GM21360 (cell line): ENCODE data around the gene RAD18.

Experiments used
- ATAC-seq: cut with Tn5 transposase; IDR thresholded peaks from one replicate; pipeline ENCODE4 v1.9.1; 2021; ENCODE audit warnings: mild to moderate bottlenecking, moderate library complexity; ENCODE audit not compliant: unreplicated experiment

The RAD18 gene

DNA sequence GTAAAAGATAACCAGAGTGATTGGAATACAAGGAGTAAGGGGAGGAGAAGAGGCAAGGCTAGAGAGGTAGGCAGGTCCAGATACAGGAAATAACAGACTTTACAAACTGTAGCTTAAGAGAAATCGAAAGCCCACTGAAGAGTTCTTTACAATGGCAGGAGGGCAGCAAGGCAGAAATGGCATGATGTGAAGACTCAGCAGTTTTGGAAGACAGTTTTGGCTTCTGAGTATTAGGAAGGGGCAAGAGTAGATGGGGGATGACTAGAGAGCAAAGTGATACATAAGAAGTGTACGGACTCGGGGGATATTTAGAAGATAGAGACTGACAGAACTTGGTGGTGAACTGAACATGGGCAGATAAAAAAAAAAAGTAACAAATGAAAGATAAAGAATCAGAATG lies 54.1 kb downstream of the RAD18 start:
- ATAC-seq: no peak

DNA sequence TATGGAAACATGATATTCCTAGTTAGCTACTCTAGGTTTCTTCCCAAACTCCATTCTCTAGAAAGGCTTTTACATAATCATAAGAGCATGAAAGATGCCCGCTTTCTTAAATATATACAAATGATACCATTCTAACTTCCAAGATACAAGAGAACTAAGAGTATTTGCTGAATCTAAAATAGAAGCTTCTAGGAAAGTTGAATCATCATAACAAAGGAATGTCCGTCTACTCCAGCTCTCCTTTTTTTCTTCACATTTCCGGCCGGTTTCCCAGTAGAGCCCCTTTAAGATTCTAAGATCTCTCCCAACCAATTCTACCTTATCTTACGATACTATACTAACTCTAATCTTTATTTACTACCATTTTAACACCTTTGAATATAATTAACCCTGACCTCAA lies 60.1 kb downstream of the RAD18 start:
- no peak for ATAC-seq

DNA sequence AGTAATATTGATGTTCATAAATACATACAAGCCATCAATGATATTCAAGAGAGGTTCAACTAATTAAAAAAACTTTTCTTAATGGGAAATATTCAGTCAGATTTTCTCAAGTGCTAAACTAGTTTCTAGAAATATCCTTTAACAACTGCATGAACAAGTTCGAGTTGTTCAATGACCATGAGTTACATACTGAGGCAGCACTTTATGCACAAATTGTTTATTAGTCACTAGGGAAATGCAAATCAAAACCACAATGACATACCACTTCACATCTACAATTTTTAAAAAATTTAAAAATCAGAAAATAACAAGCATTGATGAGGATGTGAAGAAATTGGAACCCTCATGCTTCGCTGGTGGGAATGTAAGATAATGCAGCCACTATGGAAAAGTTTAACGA lies 62.4 kb downstream of the RAD18 start:
- no peak for ATAC-seq

DNA sequence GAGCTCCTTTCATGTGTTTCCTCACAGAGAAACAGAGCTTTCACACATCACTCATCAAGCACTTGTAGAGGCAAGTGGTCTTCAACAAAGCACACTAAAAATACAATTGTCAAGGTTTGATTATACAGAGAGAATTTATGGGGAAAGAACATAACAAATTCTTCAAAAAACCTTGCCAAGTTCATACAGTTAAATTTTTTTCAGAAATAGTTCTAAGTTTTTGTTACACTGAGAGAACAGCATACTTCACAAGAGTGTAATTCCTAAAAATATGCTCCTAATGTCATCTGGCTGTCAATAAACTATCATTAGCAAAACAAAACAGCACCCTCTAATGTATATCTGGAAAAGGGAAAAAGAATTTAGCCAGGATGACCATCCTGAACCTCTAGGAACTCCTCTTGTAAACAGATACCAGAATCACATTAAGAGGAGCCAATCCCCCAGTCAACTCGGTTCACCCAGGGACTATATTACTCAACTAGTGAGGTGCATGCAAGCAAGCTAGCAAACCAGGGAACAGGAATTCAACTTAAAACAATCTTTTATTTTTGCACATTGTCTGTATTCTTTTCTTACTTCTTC lies 63.3 kb downstream of the RAD18 start:
- no peak for ATAC-seq

DNA sequence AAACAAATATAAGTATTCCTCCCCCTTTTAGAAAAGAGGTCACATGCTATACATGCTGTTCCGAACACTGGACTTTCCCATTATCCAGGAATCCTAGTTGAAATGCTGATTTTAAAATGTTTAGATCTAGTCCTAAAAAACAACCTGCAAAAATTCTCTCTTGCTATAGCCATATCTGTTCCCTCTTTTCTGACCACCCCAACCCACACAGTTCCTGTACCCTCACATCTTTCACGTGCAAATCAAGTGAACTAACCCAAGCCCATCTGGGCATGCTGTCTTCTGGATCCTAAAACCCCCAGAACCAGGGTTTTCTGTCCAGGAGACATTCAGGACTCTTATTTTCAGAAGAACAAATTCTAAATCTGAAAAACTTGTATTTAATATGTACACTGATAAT lies 67.4 kb downstream of the RAD18 start:
- no peak for ATAC-seq

DNA sequence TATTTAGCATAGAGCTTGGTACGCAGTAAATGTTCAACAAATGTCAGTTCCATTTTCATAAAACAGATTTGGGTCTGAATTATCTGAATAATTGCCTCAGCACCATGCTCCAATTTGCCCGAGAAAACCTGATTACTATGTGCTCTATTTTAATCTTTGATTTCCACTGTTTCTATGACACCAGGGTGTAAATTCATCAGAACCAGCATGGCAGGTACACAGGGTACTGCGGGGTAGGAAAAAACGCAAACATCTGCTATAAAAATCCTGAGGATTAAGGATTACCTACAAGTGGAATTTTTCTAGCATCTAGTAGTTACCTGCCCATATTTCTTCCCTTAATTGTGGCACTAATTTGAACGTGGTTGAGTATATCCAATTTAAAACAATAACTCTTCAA lies 70.3 kb downstream of the RAD18 start:
- no peak for ATAC-seq

DNA sequence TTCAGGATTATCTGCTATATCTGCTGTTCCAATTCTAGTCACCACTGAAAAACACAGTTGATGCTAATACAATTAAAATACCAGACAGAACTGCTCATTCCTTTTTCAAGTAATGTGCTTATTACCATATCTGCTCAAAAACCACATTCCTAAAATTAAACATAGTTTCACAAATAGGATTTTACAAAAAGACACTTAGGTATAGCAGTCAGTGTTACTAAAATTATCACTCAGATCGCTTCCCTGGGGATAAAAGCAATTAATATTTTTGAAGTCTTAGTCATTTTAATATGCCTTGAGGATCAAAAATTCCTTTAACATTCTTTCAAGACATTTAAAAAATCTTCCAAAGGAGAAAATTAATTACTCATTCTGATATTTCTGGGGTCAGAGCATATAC lies 71.5 kb downstream of the RAD18 start:
- ATAC-seq: no peak

DNA sequence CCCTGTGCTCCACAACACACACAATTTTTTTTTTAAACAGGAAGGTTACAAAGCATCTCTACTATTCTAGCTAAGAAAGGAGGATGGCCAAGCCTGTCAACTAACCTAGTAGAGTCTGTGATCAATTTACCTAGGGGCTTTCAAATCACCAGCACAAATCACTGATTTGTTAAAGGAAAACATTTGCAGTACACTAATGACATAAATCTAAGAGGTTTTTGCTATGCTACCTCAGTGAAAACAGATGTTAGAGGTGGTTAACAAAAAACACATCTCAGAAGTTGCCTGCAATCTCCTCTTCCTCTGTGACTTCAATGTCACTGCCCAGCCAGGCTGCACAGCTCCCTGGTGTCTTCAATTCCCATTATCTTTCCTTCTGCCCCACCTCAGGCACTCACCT lies 72.0 kb downstream of the RAD18 start:
- no peak for ATAC-seq

DNA sequence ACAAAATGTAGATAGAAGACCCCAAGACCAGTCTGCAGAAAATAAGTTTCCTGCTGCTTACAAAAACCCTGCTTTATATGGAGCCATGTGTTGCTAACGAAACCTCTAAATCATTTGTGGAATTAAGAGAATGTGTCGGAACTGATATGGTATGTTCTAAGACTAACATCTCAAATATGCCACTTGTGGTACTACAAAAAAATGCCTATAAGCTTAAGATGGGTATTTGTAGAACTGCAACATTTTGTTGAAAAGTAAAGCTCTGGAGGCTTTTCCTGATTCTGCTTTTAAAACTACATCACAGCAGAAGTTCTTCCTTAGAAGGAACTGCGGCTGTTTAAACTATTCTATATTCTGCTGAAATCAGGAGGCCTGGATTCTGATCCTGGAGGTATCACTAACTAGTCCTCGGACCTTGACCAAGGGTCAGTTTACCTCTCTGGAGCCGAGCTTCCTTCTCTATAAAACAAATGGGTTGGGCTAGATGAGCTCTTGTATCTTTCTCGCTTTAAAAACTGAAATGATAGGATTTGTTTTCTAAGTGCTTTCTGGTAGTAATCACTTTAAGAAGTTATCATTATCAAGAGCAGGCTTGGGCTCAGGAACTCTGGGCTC lies 74.9 kb downstream of the RAD18 start:
- ATAC-seq: no peak

DNA sequence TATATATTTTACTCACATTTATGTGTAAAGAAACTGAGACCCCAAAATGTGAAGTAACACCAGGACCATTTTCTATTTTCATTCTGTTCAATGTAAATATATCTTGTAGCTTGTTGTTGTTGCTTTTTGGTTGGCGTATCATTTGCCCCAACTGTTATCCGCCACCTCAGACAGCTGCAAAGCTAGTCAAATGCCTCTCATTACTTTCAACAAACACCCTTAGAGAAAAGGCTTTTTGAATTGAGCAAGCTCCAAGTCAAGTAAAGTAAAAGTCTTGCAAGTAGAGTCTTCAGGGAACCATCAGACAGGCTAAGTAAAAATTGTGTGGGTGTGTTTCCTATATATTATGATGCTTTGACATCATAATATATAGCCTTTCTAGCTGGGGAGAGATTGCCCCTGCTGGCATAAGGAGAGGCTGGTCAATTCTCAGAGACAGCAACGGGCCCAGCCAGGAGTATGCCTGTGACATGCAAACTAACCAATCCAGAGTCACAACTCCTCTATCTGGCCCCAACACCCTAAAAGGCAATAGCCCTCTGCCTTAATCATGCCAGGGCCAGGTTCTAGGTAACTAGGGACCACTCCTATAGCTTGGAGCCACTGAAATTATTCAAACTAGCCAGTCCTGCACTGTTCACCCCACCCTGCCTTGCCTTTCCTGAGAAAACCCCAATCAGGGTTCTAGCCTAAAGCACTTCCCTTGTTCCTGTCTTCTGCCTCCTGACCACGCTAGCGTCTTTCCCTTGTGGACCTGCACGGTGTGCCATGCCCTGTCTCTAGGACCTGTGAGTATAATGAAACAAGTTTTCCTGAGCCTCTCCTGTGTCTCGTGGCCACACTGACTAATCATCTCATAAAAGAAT lies 75.6 kb downstream of the RAD18 start:
- ATAC-seq: no peak

DNA sequence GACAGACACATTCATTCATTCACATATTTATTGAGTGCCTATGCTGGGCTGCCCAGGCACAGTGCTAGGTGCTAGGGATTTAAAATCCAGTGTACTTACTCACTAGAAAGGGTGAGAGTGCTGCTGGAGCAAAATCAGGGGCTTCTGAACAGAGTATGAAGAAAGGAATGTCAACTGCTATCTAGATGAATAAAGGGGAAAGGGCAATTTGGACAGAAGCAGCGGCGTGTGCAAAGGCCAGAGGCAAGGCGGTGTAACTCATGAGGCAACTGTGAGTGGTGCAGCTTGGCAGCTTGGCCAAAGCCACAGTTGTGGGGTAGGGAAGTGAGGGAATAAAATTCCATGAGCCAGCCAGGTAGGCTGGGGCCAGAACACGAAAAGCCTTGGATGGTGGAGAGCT lies 76.7 kb downstream of the RAD18 start:
- no peak for ATAC-seq

DNA sequence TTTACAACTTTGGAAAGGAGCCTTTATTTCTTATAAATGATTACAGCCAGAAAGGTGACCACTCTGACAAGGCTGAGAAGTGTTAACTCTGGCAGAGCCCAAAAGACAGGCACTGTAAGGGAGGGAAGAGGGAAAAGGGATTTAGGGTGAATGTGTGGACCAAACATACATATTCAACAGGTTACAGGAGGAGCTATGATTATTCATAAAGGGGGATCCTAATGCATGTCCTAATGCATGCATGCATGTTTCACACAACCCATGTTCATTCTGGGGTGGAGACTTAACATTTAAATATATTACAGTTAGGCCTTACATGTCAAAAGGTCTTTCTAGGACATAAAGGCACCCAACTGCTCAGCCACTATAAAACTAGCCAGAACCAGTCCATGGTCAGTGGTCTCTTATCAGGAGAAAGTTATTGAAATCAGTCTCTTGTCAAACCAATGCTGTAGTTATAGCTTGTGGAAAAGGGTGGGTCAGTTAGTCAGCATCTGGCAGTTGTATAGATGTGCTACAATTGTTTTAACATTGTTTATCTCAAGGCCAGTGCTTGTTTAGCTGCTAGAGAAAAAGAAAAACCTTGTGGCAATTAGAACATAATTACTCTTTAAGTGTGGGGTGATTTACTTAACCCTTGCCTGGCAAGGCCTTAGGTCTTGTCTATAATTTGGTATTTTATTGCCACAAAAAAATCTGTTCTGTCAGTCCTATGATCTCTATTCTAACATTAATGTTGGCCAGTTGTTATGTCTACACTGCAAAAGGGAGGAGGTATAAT lies 77.5 kb downstream of the RAD18 start:
- no peak for ATAC-seq

DNA sequence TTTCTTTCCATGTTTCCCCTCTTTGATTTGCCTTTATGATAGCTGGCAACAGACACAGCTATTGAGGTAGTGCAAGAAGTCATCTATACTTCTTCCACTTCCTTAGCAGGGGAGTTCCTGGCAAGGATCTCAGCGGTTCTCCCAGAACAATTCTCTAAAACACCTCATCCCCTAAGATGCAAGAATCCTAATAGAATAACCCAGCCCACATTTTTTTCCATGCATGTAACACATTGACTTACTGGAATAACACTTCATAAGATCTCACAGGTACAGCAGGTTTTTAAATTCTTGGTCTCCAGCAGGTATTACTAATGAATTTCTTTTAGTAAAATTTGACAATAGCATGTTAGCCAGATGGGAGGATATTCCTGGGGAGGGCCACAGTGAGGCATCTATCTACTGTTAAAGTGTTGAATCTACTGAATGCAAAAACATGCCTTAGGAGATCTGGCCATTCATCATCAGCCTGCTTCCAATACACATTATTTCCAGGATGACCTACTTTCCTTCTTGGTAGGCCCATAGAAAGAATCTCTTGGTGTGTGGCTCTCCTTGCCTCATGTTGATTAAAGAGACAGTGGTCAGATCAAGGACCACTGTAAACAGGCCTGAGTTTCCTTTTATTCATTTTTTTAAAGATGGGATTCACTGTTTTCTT lies 78.5 kb downstream of the RAD18 start:
- ATAC-seq: no peak

DNA sequence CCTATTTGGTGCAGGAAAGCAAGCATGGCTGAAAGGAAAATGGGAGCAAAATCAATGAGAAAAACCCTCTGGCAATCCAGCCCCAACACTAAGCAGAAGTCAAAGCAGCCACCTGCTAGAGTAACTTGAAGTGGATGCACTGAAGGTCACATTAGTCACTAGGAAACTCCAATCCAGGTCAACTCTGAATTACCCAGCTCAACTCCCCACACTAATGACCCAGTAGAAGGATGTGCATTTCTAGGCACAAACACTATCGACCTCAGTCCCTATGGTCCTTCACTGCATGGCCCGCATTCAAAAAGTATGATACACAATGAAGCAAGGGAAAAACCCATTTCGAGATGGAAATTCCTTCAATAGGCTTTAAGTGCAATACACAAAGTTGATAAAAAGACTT lies 80.6 kb downstream of the RAD18 start:
- no peak for ATAC-seq

DNA sequence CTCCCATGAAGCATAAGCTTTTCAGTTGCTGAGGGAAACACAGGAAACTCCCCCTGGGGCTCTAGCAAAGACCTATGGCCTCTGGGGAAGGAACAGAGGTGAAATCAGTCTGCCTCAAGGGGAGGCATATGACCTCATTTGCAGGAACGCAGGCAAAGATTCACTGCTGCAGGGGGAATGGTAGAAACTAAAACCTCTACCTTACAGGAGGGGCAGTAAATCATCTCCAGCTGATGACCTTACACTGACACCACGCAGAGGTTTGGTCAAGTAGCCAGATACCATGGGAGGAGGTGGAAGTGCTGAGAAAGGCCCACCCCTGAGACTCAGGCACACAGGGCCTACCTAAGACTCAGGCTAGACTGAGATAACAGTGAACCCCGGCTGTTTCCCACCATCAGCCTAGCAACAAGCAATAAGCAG lies 81.1 kb downstream of the RAD18 start:
- ATAC-seq: no peak

DNA sequence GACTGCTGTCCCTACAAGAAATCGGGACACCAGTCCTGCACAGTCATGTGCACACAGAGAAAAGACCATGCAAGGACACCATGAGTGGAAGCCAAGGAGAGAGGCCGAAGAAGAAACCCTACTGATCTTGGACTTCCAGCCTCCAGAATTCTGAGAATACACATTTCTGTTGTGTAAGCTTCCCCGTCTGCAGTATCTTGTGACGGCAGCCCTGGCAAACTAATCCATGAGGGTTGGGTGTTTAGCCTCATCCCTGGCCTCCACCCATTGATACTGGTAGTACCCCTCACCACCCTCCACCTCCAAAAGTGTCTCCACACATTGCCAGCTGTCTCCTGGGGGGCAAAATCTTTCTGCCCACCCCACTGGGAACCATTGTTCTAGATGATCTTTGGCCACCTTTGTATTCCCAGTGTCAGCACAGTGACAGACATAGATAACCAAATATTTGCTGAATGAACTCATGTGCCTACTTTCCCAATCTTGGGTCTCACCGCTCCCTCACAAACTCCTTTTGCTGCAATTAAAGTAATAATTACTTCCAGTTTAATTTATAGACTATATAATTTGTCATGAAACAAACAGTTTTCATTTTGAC lies 83.8 kb downstream of the RAD18 start:
- no peak for ATAC-seq

DNA sequence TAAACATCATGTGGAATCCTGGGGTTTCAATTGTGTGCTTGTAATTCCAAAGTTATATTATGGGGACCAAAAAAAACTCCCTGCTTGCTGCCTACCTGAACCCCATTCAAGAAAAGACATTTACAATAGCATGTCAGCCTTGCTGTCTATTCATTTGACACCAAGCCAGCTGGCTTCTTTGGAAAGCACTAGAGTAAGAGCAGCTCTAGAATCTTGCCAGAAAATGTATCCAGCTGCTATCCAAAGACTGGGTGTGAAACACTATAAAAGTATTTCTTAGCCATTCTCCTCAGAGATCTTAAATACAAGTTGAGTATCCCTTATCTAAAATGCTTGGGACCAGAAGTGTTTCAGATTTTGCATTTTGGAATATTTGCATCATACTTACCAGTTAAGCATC lies 87.4 kb downstream of the RAD18 start:
- no peak for ATAC-seq

DNA sequence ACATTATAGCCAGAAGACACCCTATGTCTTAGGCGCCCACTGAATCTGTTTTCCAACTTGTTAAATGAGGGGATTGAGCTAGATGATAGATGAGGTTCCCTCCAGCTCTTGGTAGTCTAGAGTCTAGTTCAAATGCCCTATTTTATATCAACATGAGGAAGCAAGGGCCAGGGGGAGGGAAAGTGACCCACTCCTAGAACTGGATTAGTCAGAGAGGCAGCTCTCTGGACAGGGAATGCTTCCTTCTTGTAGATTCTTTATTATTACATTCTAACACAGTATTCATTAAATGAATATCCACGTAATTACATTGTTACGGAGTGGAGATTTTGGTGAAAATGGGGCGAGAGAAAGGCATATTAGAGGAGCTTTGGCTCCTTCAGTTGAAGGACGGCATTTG lies 89.5 kb downstream of the RAD18 start:
- no peak for ATAC-seq

DNA sequence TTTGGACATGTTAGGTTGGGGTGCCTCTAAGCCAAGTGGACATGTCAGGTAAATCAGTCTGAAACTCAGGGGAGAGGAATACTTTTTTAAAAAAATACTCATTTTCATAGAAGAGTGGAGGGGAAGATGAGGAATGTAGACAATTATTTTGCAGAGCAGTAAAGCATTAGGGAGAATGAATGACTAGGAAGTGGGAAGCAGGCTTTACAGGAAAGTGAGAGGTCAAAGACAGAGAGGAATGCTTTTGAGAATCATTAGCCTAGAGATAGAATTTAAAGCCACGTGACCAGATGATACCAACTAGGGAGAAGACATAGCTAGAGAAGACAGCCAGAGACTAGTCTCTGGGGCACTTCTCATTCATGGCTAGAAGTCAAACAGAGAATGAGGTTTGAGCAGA lies 91.0 kb downstream of the RAD18 start:
- no peak for ATAC-seq

DNA sequence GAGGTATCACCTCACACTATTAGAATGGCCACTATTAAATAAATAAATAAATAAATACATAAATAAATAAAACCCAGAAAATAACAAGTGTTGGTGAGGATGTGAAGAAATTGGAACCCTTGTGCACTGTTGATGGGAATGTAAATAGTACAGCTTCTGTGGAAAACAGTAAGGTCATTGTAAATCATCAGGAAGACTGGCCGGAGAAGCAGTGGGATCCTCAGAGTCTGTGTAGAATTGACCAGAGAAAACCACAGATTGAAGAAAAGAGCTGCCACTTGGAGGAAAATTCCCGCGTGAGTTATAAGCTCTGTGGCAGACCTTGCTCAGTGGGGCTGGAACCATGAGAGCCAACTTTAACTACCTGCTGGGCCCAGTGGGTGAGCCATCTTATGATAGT lies 92.0 kb downstream of the RAD18 start:
- ATAC-seq: no peak

DNA sequence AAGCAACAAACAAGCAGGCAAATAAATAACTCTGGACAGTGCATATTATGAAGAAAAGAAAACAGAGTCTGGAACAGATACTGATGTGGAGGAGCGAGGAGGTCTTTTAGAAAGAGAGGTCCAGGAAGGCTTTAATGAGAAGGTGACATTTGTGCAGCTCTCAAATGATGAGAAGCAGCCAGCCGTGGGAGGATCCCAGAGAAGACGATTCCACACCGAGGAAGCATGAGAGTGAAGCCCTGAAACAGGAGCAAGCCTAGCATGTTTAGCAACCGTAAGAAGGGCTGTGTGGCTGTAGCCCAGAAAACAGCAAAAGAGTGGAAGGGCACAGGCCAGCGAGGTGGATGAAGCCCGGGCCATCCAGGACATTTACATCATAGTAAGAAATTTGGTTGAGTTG lies 93.1 kb downstream of the RAD18 start:
- no peak for ATAC-seq
